Stimulated activated CD8-positive, alpha-beta memory T cell treated with anti-CD3 and anti-CD28 coated beads, Interleukin-7, amount 100 ng/mL, for 24 hours (primary cell): ENCODE results near the gene ATCAY.
"Not testable (repeated sequence)": the region's sequence is repeated elsewhere in the genome, so short reads cannot be mapped to it uniquely, and the experiment has no call there.

Experiments used
- DNase-seq: peaks from one replicate; pipeline ENCODE4 v3.0.0-alpha.2; 2020; ENCODE audit warnings: low read depth

Gene ATCAY

GRCh38 chr19:3857449-3858003 lies 23.0 kb upstream of the ATCAY start:
- no peak for DNase-seq

- no peak for DNase-seq
Measured at GRCh38 chr19:3860499-3860898, 20.0 kb upstream of the ATCAY start.

DNA sequence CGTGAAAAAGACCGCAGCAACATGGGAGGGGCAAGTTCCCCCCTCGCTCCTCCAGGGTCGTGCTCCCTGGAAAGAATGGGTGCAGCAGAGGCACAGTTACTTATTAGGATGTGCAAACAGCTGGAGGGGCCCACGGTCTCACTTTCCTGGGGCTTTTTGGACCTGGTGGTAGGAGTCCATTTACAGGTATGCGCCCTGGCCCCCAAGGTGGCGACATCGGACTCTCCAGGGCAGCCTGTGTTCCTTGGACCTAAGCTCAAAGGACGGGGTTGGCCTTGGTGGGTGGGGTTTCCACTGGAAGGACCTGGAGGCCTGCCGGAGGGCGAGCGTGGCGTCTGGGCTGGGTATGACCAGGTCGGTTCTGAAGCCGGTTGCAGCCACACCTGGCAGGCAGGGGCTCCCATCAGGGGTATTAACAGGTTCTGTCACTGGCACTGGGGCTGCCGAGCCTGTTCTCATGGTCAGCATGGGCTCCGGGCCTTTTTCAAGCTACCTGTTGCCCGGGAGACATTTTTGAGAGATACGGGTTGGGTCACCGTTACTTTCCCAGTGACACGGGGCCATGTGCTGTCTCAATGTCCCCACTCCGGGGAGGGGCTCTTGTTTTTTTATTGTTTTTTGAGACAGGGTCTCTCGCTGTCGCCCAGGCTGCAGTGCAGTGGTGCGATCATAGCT lies 17.5 kb upstream of the ATCAY start:
- DNase-seq = no peak

DNA sequence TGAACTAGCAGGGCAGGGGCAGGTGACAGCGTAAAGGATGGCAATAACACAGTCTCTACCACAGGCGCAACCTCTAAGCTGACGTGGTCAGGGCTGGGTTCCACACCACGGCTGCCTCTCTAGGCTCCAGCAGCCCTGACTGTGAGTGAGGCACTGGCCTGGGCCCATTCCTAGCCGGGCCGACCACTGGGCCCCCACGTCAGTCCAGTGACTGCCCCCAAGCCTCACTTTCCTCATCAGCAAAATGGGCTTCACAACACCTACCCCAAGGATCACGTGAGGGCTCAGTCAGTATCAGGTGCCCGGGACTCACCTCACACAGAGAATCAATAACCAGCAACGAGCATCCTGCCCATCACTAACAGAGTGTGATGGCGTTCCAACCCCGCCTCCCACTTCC lies 16.8 kb upstream of the ATCAY start:
- DNase-seq = no peak

DNA sequence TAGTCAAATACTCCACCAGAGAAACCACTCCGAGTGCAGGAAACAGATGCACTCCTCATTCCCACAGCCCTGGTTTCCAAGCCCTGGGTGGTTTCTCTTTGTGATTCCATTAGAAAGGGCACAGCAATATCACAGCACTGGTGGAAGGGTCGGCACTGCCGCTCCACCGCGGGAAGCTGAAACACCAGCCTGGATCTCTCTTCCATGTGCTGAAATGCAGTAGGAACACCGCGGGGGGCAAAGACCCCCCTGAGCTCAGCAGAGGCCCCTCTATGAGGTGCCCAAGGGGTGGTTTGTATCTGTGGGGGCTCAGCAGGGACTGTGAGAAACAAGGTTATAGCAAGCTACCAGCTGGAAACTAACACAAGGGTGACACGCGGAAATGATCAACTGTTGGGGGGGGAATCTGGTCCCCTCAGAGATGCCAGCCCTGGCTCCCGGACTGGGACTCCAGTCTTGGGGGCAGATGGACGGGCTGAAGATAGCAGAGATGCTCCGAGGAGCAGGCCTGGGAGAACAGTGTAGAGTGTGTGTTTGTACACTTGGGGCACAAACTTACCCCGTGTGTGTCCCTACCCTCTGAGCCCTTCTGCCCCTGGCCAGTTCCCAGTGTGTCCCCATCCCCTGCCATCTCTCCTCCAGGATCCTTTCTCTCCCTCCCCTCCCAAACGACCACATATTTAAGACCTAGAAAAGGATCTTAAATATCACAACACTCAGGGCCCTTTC lies 13.4 kb upstream of the ATCAY start:
- DNase-seq = no peak

GRCh38 chr19:3867971-3868769 lies 12.3 kb upstream of the ATCAY start:
- no peak for DNase-seq

DNA sequence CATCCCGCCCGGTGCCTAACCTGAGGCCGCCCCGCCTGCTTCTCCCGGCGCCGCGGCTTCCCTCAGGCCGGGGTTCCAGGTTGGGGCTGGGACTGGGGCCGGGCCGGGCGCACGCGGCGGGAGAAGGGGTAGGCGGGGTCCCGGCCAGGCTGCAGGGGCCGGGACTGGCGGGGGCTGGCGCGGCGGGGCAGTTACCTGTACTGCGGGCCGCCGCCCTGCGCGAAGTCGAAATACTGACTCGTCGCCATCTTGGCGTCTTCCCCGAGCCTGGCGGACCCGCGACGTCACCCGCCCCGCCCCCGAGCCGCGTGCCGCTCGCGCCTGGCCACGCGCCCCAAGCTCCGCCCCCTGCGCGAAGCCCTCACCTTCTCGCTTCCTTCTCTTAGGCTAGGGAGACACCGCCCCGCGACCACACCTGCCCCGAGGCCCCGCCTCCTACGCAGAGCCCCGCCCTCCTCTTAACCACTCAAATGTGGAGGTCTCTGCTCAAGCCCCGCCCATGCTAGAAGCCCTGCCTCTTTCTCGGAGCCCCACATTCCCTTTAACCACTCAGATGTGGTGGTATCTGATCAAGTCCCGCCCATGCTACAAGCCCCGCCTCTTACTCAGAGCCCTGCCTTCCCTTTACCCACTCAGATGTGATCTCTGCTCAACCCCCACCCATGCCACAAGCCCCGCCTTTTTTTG lies 11.6 kb upstream of the ATCAY start, which contains the start of gene ZFR2:
Gene ZFR2 (minus strand): TSS at position 269 of the 687 bp plus-strand sequence. CDS start 21 bp downstream, at position 248.
- peak; percentile 7 for DNase-seq

- DNase-seq = no peak
Measured at GRCh38 chr19:3873151-3873550, 7.3 kb upstream of the ATCAY start.

- DNase-seq = not testable (repeated sequence)
Measured at GRCh38 chr19:3874695-3875094, 5.8 kb upstream of the ATCAY start.

DNA sequence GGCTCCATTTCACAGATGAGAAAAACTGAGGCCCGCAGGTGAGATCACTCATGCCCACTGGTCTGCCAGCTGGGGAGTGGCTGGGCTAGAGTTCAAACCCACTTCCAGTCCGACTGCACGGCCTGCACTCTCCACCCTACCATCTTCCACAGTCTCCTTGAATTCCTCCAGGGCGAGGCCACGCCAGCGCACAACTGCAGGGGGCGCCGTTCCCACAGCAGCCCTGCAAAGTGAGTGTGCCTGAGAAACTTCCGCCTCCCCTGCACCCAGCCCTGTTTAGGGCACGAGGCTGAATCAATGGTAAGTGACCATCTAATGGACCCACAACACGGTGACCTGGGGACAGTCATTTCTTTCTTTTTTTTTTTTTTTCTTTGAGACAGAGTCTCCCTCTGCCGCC lies 829 bp upstream of the ATCAY start:
- no peak for DNase-seq

- DNase-seq = no peak
Measured at GRCh38 chr19:3881272-3882040, 971 bp downstream of the ATCAY start.

DNA sequence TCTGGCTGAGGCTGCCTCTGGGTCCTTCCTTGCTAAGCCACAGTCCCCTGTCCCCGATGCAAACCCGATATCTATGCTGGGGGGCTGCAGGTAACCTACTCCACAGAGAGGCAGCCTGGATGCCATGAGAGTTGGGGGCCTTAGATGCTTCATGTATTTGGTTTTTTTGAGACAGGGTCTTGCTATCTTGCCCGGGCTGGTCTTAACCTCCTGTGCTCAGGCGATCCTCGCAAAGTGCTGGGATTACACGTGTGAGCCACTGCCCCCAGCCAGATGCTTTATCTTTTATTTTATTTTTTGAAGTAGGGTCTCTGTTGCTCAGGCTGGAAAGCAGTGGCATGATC lies 1.5 kb downstream of the ATCAY start:
- DNase-seq = no peak

- DNase-seq = no peak
Measured at GRCh38 chr19:3890591-3890990, 10.1 kb downstream of the ATCAY start.

DNA sequence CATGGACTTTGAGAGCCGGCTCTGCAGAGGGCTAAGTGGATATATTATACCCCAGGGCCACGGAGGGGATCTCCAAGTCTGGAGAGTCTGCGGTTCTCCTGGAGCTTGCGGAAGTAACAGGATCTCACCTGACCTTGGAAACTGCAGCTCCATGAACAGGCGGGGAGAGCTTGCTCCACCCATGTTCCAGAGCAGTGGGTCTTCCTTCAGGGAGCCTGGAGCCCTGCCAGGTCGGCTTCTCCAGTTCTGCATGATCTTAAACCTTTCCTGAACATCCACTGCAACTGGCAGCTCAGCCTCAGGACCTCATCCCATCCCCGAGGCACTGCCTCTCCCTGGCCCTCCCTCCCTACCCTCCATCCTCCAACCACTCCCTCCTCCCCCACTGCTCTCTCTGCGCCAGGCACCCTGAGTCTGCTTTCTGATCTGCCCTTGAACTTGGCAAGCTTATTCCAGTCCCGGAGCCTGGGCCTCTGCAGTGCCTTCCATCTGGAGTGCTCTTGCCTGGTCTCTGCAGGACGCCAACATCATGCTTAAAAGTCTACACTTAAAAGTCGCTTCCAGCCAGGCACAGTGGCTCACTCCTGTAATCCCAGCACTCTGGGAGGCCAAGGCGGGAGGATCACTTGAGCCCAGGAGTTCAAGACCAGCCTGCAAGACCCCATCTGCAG lies 13.2 kb downstream of the ATCAY start:
- no peak for DNase-seq

GRCh38 chr19:3894959-3895358 lies 14.5 kb downstream of the ATCAY start:
- not testable (repeated sequence) for DNase-seq

DNA sequence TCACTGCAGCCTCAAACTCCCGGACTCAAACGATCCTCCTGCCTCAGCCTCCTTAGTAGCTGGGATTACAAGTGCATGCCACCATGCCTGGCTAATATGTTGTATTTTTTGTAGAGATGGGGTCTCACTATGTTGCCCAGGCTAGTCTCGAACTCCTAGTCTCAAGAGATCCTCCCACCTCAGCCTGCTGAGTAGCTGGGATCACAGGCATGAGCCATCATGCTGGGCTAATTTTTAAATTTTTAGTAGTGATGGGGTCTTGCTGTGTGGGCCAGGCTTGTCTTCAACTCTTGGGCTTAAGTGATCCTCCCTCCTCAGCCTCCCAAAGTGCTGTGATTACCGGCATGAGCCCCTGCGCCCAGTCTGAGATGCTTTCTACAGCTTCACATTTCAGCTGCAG lies 15.3 kb downstream of the ATCAY start:
- DNase-seq = no peak

DNA sequence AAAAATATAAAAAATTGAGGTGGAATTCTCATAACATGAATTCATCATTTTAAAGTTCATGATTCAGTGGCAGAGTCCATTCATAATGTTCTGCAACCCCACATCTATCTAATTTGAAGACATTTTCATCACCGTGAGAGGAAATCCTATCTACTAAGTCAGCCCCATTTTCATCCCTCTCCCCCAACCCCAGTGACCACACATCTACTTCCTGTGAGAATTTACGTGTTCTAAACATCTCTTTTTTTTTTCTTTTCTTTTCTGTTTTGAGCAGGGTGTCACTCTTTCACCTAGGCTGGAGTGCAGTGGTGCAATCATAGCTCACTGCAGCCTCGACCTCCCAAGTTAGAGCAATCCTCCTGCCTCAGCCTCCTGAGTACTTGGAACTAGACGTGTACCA lies 17.5 kb downstream of the ATCAY start:
- no peak for DNase-seq

GRCh38 chr19:3898426-3898825 lies 17.9 kb downstream of the ATCAY start:
- DNase-seq = no peak

GRCh38 chr19:3899531-3900294 lies 19.2 kb downstream of the ATCAY start:
- DNase-seq = no peak
